Measurements from ENCODE around the gene PCDH9. TPM values are rescaled to one million over a fixed set of nuclear protein-coding genes. Genes with fewer than 3 reads are reported as not detected.

Gene PCDH9
- total RNA-seq, 2 donors from 2014 or later, result 0.12 to 0.34 TPM

DNA sequence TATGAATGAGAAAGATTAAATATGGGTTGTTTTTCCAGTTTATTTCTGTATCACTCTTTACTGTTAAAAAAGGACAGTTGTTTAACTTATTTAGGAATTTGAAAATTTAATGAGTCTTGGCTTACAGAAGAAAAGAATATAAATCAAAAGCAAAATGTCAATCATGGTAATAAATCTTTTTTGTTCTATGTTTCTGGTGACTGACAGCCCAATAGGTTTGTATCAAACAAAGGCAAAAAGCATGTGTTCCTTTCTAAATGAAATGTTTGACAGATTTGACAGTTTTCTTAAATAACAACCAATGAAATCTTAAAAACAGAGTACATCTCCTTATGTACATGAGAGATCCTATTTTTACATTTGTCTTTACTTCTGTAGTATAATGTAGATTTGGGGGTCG is 11.0 kb downstream of the PCDH9 start:
- peaks cover 7% of the 10 kb centered on the region for H3K4me1 Mint-ChIP-seq (ENCODE audit: low read depth)
- DNase-seq (no peak), ATAC-seq (replicated peaks in 1 of 2) (no peak)
- no peak overlapping the region for H3K4me3 Mint-ChIP-seq
- H3K27me3 Mint-ChIP-seq (ENCODE audit: low read depth), result no peaks in the 10 kb centered on the region
- no peaks in the 10 kb centered on the region for H3K36me3 Mint-ChIP-seq (ENCODE audit: insufficient read depth in 2 of 2)
- H3K9me3 Mint-ChIP-seq, result no peaks in the 10 kb centered on the region
- no peak overlapping the region for H3K27ac Mint-ChIP-seq

DNA sequence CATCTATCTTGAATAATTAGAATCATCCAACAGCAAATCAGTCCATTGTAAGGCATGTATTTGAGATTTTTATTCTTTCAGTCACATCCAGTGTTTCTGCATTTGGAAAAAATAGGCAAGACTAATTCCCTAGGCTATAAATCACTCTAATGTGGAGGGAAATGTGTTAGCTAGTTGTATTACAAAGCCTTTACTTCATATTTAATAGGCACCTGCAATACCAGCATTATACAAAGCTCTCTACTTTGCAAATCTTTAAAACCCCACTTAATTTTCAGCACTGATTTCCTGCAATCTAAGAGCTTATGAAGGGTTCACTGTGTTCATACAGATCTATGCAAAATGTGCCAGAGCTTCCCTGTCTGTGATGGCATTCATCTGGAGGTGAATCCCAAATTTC is 12.3 kb downstream of the PCDH9 start:
- no peak for DNase-seq
- Mint-ChIP-seq H3K4me1 (ENCODE audit: low read depth) (peaks cover 2% of the 10 kb centered on the region), H3K36me3 (ENCODE audit: insufficient read depth in 2 of 2) (no peaks in the 10 kb centered on the region), H3K9me3 (no peaks in the 10 kb centered on the region), H3K4me3 (no peak overlapping the region), H3K27ac (no peak overlapping the region), H3K27me3 (ENCODE audit: low read depth) (no peaks in the 10 kb centered on the region)
- no peak for ATAC-seq (replicated peaks in 1 of 2)

DNA sequence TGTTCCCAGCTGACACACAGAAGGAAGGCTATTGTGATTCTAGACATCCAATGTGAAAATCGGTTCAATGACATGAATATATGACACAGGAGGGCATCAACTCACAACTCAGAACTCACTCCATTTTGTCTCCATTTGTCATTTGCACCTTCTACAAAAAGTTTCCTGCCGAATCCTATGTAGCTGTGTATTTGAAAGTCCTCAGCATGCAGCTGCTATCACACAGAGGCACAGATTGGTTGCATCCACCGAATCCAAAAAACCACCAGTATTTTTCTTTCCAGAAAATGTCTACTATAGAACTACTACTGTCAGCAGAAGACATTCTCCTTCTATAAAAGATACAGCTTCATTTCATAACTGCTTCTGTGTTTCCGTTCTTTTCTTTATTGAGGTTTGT is 13.3 kb downstream of the PCDH9 start:
- Mint-ChIP-seq H3K9me3 (no peaks in the 10 kb centered on the region), H3K27ac (no peak overlapping the region), H3K27me3 (ENCODE audit: low read depth) (no peaks in the 10 kb centered on the region), H3K4me1 (ENCODE audit: low read depth) (no peaks in the 10 kb centered on the region), H3K4me3 (no peak overlapping the region), H3K36me3 (ENCODE audit: insufficient read depth in 2 of 2) (no peaks in the 10 kb centered on the region)
- DNase-seq, result no peak
- no peak for ATAC-seq (replicated peaks in 1 of 2)

DNA sequence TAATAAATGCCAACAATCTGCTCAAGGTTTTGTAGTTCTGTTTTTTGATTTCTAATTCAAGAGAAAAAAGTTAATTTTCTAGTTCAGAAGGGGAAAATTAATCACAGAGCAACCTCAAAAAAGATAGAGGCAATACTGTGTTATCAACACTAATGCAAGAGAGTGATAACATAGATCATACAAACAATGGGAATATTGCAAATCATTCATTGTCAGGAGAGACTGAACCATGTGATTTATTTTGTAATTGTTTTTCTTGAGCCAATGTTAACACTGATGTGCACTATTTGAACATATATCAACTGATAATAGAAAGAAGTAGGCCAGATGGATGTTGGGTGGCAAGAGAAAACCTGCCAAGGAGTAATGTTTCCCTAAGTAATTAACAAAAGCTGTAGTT is 19.9 kb downstream of the PCDH9 start:
- no peaks in the 10 kb centered on the region for H3K4me1 Mint-ChIP-seq (ENCODE audit: low read depth)
- DNase-seq (no peak), ATAC-seq (replicated peaks in 1 of 2) (no peak)
- H3K27me3 Mint-ChIP-seq (ENCODE audit: low read depth), result no peaks in the 10 kb centered on the region
- H3K9me3 Mint-ChIP-seq, result no peaks in the 10 kb centered on the region
- no peaks in the 10 kb centered on the region for H3K36me3 Mint-ChIP-seq (ENCODE audit: insufficient read depth in 2 of 2)
- no peak overlapping the region for H3K4me3 Mint-ChIP-seq
- H3K27ac Mint-ChIP-seq, result no peak overlapping the region

GRCh38 chr13:67208552-67208951 is 21.6 kb downstream of the PCDH9 start:
- Mint-ChIP-seq H3K36me3 (ENCODE audit: insufficient read depth in 2 of 2) (no peaks in the 10 kb centered on the region), H3K27me3 (ENCODE audit: low read depth) (no peaks in the 10 kb centered on the region), H3K4me1 (ENCODE audit: low read depth) (no peaks in the 10 kb centered on the region), H3K27ac (no peak overlapping the region), H3K4me3 (no peak overlapping the region), H3K9me3 (no peaks in the 10 kb centered on the region)
- ATAC-seq (replicated peaks in 1 of 2) (no peak), DNase-seq (no peak)

DNA sequence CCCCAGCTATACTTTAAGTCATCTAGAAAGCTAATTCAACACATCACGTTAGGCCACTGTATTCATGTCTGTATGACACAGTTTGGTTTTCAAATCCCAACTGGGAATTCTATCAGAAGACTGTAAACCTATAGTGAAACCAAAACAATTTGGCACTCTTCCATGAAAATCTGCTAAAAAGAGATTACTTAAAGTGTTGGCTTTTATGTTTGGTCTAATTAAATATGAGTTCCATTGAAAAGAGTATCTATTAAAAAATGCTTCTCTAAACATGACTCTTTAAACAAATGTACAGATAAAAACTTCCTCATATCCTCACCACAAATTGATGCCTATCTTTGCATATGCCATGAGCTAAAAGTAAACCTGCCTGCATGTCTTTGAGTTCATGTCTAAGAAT is 25.4 kb downstream of the PCDH9 start:
- H3K27ac Mint-ChIP-seq, result no peak overlapping the region
- ATAC-seq (replicated peaks in 1 of 2) (no peak), DNase-seq (no peak)
- H3K4me3 Mint-ChIP-seq, result no peak overlapping the region
- no peaks in the 10 kb centered on the region for H3K27me3 Mint-ChIP-seq (ENCODE audit: low read depth)
- no peaks in the 10 kb centered on the region for H3K4me1 Mint-ChIP-seq (ENCODE audit: low read depth)
- H3K36me3 Mint-ChIP-seq (ENCODE audit: insufficient read depth in 2 of 2), result no peaks in the 10 kb centered on the region
- H3K9me3 Mint-ChIP-seq, result no peaks in the 10 kb centered on the region

- Mint-ChIP-seq H3K9me3 (no peaks in the 10 kb centered on the region), H3K27ac (no peak overlapping the region), H3K4me3 (no peak overlapping the region), H3K36me3 (ENCODE audit: insufficient read depth in 2 of 2) (no peaks in the 10 kb centered on the region), H3K27me3 (ENCODE audit: low read depth) (no peaks in the 10 kb centered on the region), H3K4me1 (ENCODE audit: low read depth) (no peaks in the 10 kb centered on the region)
- no peak for DNase-seq
- ATAC-seq (replicated peaks in 1 of 2), result no peak
These were observed 29.5 kb downstream of the PCDH9 start for GRCh38 chr13:67200605-67201004.

GRCh38 chr13:67200183-67200582 is 30.0 kb downstream of the PCDH9 start:
- no peaks in the 10 kb centered on the region for H3K27me3 Mint-ChIP-seq (ENCODE audit: low read depth)
- H3K4me1 Mint-ChIP-seq (ENCODE audit: low read depth), result no peaks in the 10 kb centered on the region
- no peaks in the 10 kb centered on the region for H3K36me3 Mint-ChIP-seq (ENCODE audit: insufficient read depth in 2 of 2)
- H3K27ac Mint-ChIP-seq, result no peak overlapping the region
- no peak overlapping the region for H3K4me3 Mint-ChIP-seq
- H3K9me3 Mint-ChIP-seq, result no peaks in the 10 kb centered on the region
- DNase-seq, result no peak
- no peak for ATAC-seq (replicated peaks in 1 of 2)

GRCh38 chr13:67197704-67198103 is 32.4 kb downstream of the PCDH9 start:
- no peak for DNase-seq
- Mint-ChIP-seq H3K27me3 (ENCODE audit: low read depth) (peaks cover under 1% of the 10 kb centered on the region), H3K9me3 (no peaks in the 10 kb centered on the region), H3K36me3 (ENCODE audit: insufficient read depth in 2 of 2) (no peaks in the 10 kb centered on the region), H3K27ac (no peak overlapping the region), H3K4me1 (ENCODE audit: low read depth) (no peaks in the 10 kb centered on the region), H3K4me3 (no peak overlapping the region)
- ATAC-seq (replicated peaks in 1 of 2), result no peak

DNA sequence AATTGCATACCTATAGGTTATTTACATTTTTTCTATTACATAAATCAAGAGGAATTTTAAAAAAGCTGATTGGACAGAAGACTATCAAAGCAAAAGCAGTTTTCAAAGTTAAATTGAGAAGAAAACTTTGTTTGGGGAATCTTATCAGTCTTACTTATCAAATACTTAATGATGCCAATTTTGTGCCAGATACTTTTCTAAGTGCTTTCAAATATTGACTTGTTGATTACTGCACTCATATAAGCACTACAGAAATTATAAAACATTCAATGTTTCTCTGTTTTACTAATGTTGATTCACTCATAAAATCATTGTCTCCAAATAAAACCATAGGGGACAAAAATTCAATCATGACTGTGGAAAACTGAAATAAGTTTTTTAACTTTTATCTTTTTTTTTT is 36.2 kb downstream of the PCDH9 start:
- DNase-seq (no peak), ATAC-seq (replicated peaks in 1 of 2) (no peak)
- Mint-ChIP-seq H3K36me3 (ENCODE audit: insufficient read depth in 2 of 2) (no peaks in the 10 kb centered on the region), H3K9me3 (no peaks in the 10 kb centered on the region), H3K4me1 (ENCODE audit: low read depth) (no peaks in the 10 kb centered on the region), H3K27ac (no peak overlapping the region), H3K27me3 (ENCODE audit: low read depth) (peaks cover 6% of the 10 kb centered on the region), H3K4me3 (no peak overlapping the region)

DNA sequence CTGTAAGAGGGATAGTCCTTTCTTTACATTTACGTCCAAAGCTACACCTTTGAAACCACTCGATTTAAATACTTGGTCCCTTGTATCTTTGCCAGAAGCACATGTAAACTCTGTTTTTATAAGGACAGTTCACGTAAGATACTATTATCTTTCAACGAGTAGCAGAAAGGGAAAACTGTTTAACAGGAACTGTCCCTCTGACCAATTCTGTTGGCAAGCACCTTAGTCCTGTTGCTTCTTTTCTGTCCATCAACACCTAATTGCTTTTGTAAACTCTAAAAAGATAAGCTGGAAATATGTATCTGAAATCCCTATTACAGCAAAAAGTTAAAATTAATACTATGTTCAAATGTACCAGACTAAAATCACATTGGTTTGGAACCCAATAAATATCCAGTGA is 37.4 kb downstream of the PCDH9 start:
- no peaks in the 10 kb centered on the region for H3K36me3 Mint-ChIP-seq (ENCODE audit: insufficient read depth in 2 of 2)
- H3K27ac Mint-ChIP-seq, result no peak overlapping the region
- H3K27me3 Mint-ChIP-seq (ENCODE audit: low read depth), result peaks cover 6% of the 10 kb centered on the region
- ATAC-seq (replicated peaks in 1 of 2) (no peak), DNase-seq (no peak)
- no peak overlapping the region for H3K4me3 Mint-ChIP-seq
- no peaks in the 10 kb centered on the region for H3K9me3 Mint-ChIP-seq
- no peaks in the 10 kb centered on the region for H3K4me1 Mint-ChIP-seq (ENCODE audit: low read depth)

DNA sequence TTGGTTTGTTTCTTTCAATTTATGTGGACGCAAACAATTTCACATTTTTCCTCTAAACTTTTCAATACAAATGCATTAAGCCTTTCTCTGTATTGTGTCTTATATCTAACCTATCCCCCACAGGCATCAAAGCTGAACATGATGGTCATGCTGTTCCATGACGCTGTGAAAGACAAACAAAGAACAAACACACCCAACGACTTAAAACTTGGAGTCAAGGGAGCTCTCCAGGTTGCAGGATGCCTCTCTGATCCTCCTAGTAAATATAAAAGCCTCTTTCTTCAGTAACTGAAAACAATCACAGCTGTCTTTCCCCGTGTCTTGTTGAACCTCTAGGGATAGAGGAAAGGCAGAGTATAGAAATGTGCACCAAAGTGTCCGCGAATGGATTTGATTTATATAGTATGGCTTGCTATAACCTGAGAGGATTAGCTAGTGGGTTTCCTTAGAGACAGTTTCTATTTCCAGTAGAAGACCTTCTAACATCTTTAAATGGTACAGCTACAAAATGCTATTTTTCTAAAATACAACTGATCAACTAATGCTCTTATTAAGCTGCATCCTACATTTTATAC is 43.1 kb downstream of the PCDH9 start:
- Mint-ChIP-seq H3K36me3 (ENCODE audit: insufficient read depth in 2 of 2) (no peaks in the 10 kb centered on the region), H3K9me3 (no peaks in the 10 kb centered on the region), H3K4me1 (ENCODE audit: low read depth) (no peaks in the 10 kb centered on the region), H3K27me3 (ENCODE audit: low read depth) (no peaks in the 10 kb centered on the region), H3K27ac (no peak overlapping the region), H3K4me3 (no peak overlapping the region)
- ATAC-seq (replicated peaks in 1 of 2) (no peak), DNase-seq (no peak)

GRCh38 chr13:67184247-67184646 is 45.9 kb downstream of the PCDH9 start:
- no peak for ATAC-seq (replicated peaks in 1 of 2)
- no peaks in the 10 kb centered on the region for H3K4me1 Mint-ChIP-seq (ENCODE audit: low read depth)
- DNase-seq, result no peak
- no peaks in the 10 kb centered on the region for H3K27me3 Mint-ChIP-seq (ENCODE audit: low read depth)
- no peak overlapping the region for H3K27ac Mint-ChIP-seq
- H3K4me3 Mint-ChIP-seq, result no peak overlapping the region
- no peaks in the 10 kb centered on the region for H3K9me3 Mint-ChIP-seq
- no peaks in the 10 kb centered on the region for H3K36me3 Mint-ChIP-seq (ENCODE audit: insufficient read depth in 2 of 2)

GRCh38 chr13:67183151-67183550 is 47.0 kb downstream of the PCDH9 start:
- no peaks in the 10 kb centered on the region for H3K36me3 Mint-ChIP-seq (ENCODE audit: insufficient read depth in 2 of 2)
- H3K9me3 Mint-ChIP-seq, result peaks cover 0 to 2% of the 10 kb centered on the region in 2 donors
- no peak overlapping the region for H3K4me3 Mint-ChIP-seq
- no peaks in the 10 kb centered on the region for H3K27me3 Mint-ChIP-seq (ENCODE audit: low read depth)
- H3K4me1 Mint-ChIP-seq (ENCODE audit: low read depth), result no peaks in the 10 kb centered on the region
- no peak overlapping the region for H3K27ac Mint-ChIP-seq
- no peak for ATAC-seq (replicated peaks in 1 of 2)
- no peak for DNase-seq
